Glutamatergic neuron (in vitro differentiated cells): ENCODE data around the gene ITSN1. TPM values are rescaled to one million over a fixed set of nuclear protein-coding genes. Genes with fewer than 3 reads are reported as not detected.

Experiments
- DNase-seq: peaks from one replicate; pipeline ENCODE4 v3.0.0; 2022
- H3K27ac Mint-ChIP-seq: one replicate; pipeline ENCODE4 v1.8.0; 2020; ENCODE audit warnings: mild to moderate bottlenecking, mixed read lengths, inconsistent platforms; ENCODE audit not compliant: unreplicated experiment
- H3K27me3 Mint-ChIP-seq: one replicate; pipeline ENCODE4 v1.8.0; 2020; ENCODE audit warnings: mild to moderate bottlenecking, moderate library complexity, mixed read lengths, inconsistent platforms; ENCODE audit not compliant: unreplicated experiment
- H3K36me3 Mint-ChIP-seq: one replicate; pipeline ENCODE4 v1.8.0; 2020; ENCODE audit warnings: mild to moderate bottlenecking, mixed read lengths, inconsistent platforms; ENCODE audit not compliant: unreplicated experiment
- H3K4me1 Mint-ChIP-seq: one replicate; pipeline ENCODE4 v1.8.0; 2020; ENCODE audit warnings: mild to moderate bottlenecking, low read depth, mixed read lengths, inconsistent platforms; ENCODE audit not compliant: unreplicated experiment
- H3K4me3 Mint-ChIP-seq: one replicate; pipeline ENCODE4 v1.8.0; 2020; ENCODE audit warnings: mild to moderate bottlenecking, mixed read lengths, inconsistent platforms; ENCODE audit not compliant: unreplicated experiment
- H3K9me3 Mint-ChIP-seq: one replicate; pipeline ENCODE4 v1.8.0; 2020; ENCODE audit warnings: mild to moderate bottlenecking, moderate library complexity, mixed read lengths, inconsistent platforms; ENCODE audit not compliant: unreplicated experiment
- total RNA-seq: library from RNA; stranded (reverse); fragmentation: NEBNext Ultra II Directional; extraction: Animal tissue kit (Norgen Biotek cat#: 25700); gene quantifications from one replicate; pipeline ENCODE4 v1.2.1, GENCODE V29; 2021; ENCODE audit not compliant: unreplicated experiment
- TF ChIP-seq, protein P1 (sequence below): fragments of 200-600 bp; sonication (generic); IDR thresholded peaks from one replicate; pipeline ENCODE4 v1.5.0; 2021; ENCODE audit not compliant: partially characterized antibody, unreplicated experiment

Gene ITSN1
- total RNA-seq, 1 donor from 2014 or later: 89.1 TPM

DNA sequence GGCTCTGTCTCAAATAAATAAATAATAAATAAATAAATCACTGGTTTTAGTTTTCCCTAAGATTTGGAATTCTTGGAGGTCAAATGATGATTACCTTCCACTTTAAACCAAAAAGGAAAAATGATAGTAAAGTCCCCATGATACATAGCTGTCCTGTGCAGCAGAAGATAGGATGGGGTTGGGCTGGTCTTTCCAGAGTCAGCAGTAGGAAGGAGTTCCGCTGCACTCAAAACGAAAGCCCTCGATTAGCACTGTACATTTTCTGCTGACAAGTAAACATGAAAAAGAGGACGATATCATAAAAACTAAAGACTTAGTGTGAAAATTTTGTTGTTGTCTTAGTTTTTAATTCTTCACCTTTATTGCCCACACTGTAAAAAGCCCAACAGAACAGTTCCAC, 193.6 kb downstream of the ITSN1 start:
- H3K27me3 Mint-ChIP-seq: no peaks in the 10 kb centered on the region
- peaks cover 4% of the 10 kb centered on the region for H3K36me3 Mint-ChIP-seq
- TF ChIP-seq, protein P1, sequence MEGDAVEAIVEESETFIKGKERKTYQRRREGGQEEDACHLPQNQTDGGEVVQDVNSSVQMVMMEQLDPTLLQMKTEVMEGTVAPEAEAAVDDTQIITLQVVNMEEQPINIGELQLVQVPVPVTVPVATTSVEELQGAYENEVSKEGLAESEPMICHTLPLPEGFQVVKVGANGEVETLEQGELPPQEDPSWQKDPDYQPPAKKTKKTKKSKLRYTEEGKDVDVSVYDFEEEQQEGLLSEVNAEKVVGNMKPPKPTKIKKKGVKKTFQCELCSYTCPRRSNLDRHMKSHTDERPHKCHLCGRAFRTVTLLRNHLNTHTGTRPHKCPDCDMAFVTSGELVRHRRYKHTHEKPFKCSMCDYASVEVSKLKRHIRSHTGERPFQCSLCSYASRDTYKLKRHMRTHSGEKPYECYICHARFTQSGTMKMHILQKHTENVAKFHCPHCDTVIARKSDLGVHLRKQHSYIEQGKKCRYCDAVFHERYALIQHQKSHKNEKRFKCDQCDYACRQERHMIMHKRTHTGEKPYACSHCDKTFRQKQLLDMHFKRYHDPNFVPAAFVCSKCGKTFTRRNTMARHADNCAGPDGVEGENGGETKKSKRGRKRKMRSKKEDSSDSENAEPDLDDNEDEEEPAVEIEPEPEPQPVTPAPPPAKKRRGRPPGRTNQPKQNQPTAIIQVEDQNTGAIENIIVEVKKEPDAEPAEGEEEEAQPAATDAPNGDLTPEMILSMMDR: no peak
- DNase-seq: no peak
- peaks cover 4% of the 10 kb centered on the region for H3K9me3 Mint-ChIP-seq
- H3K27ac Mint-ChIP-seq: no peak overlapping the region
- no peak overlapping the region for H3K4me3 Mint-ChIP-seq
- H3K4me1 Mint-ChIP-seq: no peaks in the 10 kb centered on the region

DNA sequence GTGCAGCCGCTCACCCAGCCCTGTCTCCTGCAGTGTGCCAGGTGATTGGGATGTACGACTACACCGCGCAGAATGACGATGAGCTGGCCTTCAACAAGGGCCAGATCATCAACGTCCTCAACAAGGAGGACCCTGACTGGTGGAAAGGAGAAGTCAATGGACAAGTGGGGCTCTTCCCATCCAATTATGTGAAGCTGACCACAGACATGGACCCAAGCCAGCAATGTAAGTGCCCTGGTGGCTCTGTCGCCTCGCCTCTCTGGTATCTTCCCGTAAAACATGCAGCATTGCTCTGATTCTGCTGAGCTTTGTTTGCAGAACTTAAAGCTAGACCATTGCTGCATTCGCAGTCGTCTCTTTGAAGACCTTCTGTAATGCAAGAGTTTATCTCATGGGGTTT, 194.1 kb downstream of the ITSN1 start:
- Mint-ChIP-seq H3K27ac (no peak overlapping the region), H3K27me3 (no peaks in the 10 kb centered on the region), H3K36me3 (peaks cover 1% of the 10 kb centered on the region), H3K9me3 (peaks cover 4% of the 10 kb centered on the region), H3K4me3 (no peak overlapping the region), H3K4me1 (no peaks in the 10 kb centered on the region)
- no peak for DNase-seq
- TF ChIP-seq, protein P1: no peak

DNA sequence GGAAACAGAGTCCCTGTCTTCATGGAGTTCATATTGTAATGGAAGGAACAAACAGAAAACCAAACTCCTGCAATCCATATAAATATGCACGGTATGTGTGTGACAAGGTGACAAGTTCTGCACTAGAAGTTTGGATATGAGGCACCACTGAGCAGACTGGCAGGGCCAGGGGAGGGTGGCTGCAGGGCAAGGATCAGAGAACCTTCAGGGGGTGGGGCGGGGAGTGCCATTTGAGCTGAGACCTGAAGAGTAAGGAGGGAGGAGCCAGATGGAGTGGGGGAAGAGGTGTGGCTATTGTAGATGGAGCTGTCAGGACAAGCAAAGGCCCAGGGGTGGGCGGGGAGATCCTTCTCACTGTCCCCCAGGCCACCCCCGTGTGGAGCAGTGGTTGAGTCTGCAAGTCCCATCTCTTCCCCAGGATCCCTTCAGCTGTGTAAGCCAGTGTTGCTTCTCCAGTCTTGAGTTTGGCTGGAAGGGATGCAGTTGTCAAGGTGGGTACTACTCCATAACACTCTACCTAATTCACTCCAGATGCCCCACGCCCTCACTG, 196.9 kb downstream of the ITSN1 start:
- Mint-ChIP-seq H3K9me3 (peaks cover 2% of the 10 kb centered on the region), H3K4me3 (no peak overlapping the region), H3K36me3 (no peaks in the 10 kb centered on the region), H3K27ac (no peak overlapping the region), H3K4me1 (peaks cover 8% of the 10 kb centered on the region), H3K27me3 (peaks cover 2% of the 10 kb centered on the region)
- no peak for DNase-seq
- TF ChIP-seq, protein P1: no peak

DNA sequence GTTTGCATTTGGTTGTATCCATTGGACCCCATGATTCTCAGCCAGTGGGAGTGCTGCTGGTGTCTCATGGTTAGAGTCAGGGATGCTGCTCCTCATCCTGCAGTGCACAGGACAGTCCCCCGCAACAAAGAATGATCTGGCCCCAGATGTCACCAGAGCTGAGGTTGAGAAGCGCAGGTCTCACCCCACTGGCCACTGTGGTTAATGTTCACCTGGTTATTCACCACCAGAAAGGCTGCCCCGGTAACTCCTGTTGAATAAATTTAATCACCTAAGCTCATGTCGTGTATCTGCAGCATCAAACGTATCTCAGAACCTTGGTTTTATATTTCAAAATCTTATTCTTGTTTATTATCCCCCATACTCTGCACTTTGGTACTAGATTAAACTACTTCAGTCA, 197.5 kb downstream of the ITSN1 start:
- TF ChIP-seq, protein P1: no peak
- no peak for DNase-seq
- Mint-ChIP-seq H3K4me1 (peaks cover 13% of the 10 kb centered on the region), H3K9me3 (peaks cover 4% of the 10 kb centered on the region), H3K36me3 (no peaks in the 10 kb centered on the region), H3K4me3 (no peak overlapping the region), H3K27ac (no peak overlapping the region), H3K27me3 (peaks cover 2% of the 10 kb centered on the region)

DNA sequence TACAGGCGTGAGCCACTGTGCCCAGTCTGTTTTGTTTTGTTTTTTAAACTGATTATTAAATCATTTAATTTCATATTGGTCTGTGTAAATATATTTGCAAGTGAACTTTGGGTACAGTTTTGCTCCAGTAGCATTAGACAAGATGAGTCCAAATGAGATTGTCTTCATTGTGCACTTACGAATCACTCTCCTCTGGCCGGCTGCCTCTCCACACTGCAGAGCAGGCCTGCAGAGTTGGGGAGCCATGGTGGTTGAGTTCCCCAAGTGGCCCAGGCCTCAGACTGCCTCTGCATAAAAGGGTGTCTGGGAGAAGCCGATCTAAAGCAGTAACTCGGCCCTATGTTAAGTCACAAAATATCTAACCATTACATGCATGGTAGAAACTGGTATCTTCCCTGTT, 198.5 kb downstream of the ITSN1 start:
- Mint-ChIP-seq H3K36me3 (peaks cover under 1% of the 10 kb centered on the region), H3K27ac (no peak overlapping the region), H3K4me3 (no peak overlapping the region), H3K4me1 (peaks cover 14% of the 10 kb centered on the region), H3K9me3 (peaks cover 7% of the 10 kb centered on the region), H3K27me3 (peaks cover 5% of the 10 kb centered on the region)
- TF ChIP-seq, protein P1: no peak
- no peak for DNase-seq
